ENCODE data around the gene APP.

GRCh38 chr21:26168371-26168770 is 2.2 kb downstream of the APP start:
- TF ChIP-seq CTCF (IDR thresholded peaks at IDR 0.05) (no peak), ZFX (IDR thresholded peaks at IDR 0.05; ENCODE audit: borderline replicate concordance) (no peak)

Data from 22Rv1 (cell line).